Hematopoietic multipotent progenitor cell (in vitro differentiated cells): ENCODE data around the gene TMEM132E. TPM values are rescaled to one million over a fixed set of nuclear protein-coding genes. Genes with fewer than 3 reads are reported as not detected.

Source experiments
- total RNA-seq: library from RNA; depleted of rRNA; stranded (reverse); fragments of >200 nt; gene quantifications from one replicate; pipeline ENCODE4 v1.2.3, GENCODE V29; 2012

TMEM132E gene
- total RNA-seq, 1 donor, result 0.27 TPM

Other genes with a start within 250 kb of the TMEM132E start
- gene CCL13, start 223.1 kb upstream of the TMEM132E start, total RNA-seq, result not detected
- gene CCL1, start 216.3 kb upstream of the TMEM132E start, total RNA-seq, result not detected